Caco-2 (cell line): ENCODE data around the gene ATP8B4. TPM values are rescaled to one million over a fixed set of nuclear protein-coding genes. Genes with fewer than 3 reads are reported as not detected.

Experiments used
- BruUV-seq: library from RNA; stranded (reverse); fragments of 400-500 nt; replicated peaks from 2 replicates; lab custom pipeline; 2021; lab: Mats Ljungman, UMichigan
- CTCF ChIA-PET: fragments of 300-600 bp; sonication (Branson Sonifier 250); formaldehyde crosslinking; loops from one replicate; lab custom pipeline; 2022; ENCODE audit warnings: antibody characterized with exemption; lab: Charles Lee
- POLR2A ChIA-PET: fragments of 300-600 bp; sonication (Branson Sonifier 250); formaldehyde crosslinking; loops from one replicate; lab custom pipeline; 2022; ENCODE audit warnings: antibody characterized with exemption; lab: Charles Lee
- DNase-seq, 2 experiments: peaks; one replicate each; pipeline versions ENCODE4 v3.0.0 to v3.0.0-alpha.2; 2020 to 2022
- H3K27me3 ChIP-seq: replicated peaks from 2 replicates; pipeline ENCODE4 v1.6.0; 2011; ENCODE audit warnings: low read length; ENCODE audit not compliant: control insufficient read depth, insufficient read depth
- H3K36me3 ChIP-seq: 2 replicates; pipeline ENCODE4 v1.5.1; 2011; ENCODE audit warnings: low read length; ENCODE audit not compliant: control insufficient read depth, insufficient read depth
- H3K4me1 ChIP-seq: fragments of 250-450 bp; sonication (Bioruptor Pico); 2 replicates; pipeline ENCODE4 v1.5.1; 2020; ENCODE audit warnings: mild to moderate bottlenecking
- H3K4me3 ChIP-seq: 2 replicates; pipeline ENCODE4 v1.5.1; 2011; ENCODE audit warnings: low read depth, mild to moderate bottlenecking, control low read depth, low read length
- H3K9me3 ChIP-seq: fragments of 250-450 bp; sonication (Bioruptor Pico); 2 replicates; pipeline ENCODE4 v1.5.1; 2020; ENCODE audit warnings: mild to moderate bottlenecking, moderate library complexity
- H3K27ac Mint-ChIP-seq: one replicate; pipeline ENCODE4 v1.8.0; 2022; ENCODE audit warnings: mixed read lengths; ENCODE audit not compliant: unreplicated experiment
- H3K27me3 Mint-ChIP-seq: one replicate; pipeline ENCODE4 v1.8.0; 2022; ENCODE audit warnings: mixed read lengths; ENCODE audit not compliant: insufficient read depth, unreplicated experiment
- H3K36me3 Mint-ChIP-seq: one replicate; pipeline ENCODE4 v1.8.0; 2022; ENCODE audit warnings: mild to moderate bottlenecking, mixed read lengths; ENCODE audit not compliant: insufficient read depth, unreplicated experiment
- H3K4me1 Mint-ChIP-seq: one replicate; pipeline ENCODE4 v1.8.0; 2022; ENCODE audit warnings: low read depth, mixed read lengths; ENCODE audit not compliant: unreplicated experiment
- H3K4me3 Mint-ChIP-seq: one replicate; pipeline ENCODE4 v1.8.0; 2022; ENCODE audit warnings: mild to moderate bottlenecking, moderate library complexity, mixed read lengths; ENCODE audit not compliant: unreplicated experiment
- H3K9me3 Mint-ChIP-seq: one replicate; pipeline ENCODE4 v1.8.0; 2022; ENCODE audit warnings: mixed read lengths; ENCODE audit not compliant: unreplicated experiment
- intact Hi-C: fragments of 100-400 bp; cut with micrococcal nuclease; formaldehyde crosslinking; loops from one replicate; pipeline ENCODE4 v1.10.0; 2022; ENCODE audit not compliant: unreplicated experiment
- total RNA-seq: library from RNA; stranded (reverse); gene quantifications from 2 replicates; pipeline ENCODE4 v1.2.3, GENCODE V29; 2022
- TF ChIP-seq, protein P1 (sequence below), 2 experiments: fragments of 200-600 bp in 1 of 2; IDR thresholded peaks; 1 replicate in 1 of 2; 2 replicates in 1 of 2; pipeline versions ENCODE4 v1.5.1 to v1.8.0; 2011 to 2022; ENCODE audit warnings: antibody characterized with exemption in 1 of 2, control low read depth in 1 of 2, inconsistent platforms in 1 of 2, low read depth in 1 of 2, low read length in 1 of 2, mild to moderate bottlenecking in 1 of 2, moderate library complexity in 1 of 2; ENCODE audit not compliant: insufficient read depth in 1 of 2, severe bottlenecking in 1 of 2, unreplicated experiment in 1 of 2

Gene ATP8B4
- total RNA-seq, 1 experiment from 2014 or later: 0.57 TPM

DNA sequence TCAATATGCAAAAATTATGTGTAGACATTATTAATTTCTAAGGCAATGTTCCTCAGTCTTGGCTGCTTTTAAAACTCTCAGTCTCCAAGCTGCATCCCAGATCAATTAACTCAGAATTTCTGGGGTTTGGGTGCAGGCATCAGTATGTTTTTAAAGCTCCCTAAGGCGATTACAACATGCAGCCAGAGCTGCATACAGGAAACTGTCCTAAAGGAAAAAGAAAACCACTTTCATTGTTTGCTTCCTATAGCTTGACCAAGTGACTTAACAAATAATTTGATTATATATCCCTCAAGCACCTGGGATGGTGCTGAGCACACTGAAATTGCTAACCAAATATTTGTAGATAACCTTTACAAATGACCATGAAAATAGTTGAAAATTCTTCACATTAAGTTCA, 303.5 kb downstream of the ATP8B4 start:
- H3K4me1 Mint-ChIP-seq: no peaks in the 10 kb centered on the region
- no peaks in the 10 kb centered on the region for H3K9me3 Mint-ChIP-seq
- ChIA-PET POLR2A (no interaction called here), CTCF (no interaction called here)
- H3K36me3 ChIP-seq: no peaks in the 10 kb centered on the region
- no peaks in the 10 kb centered on the region for H3K36me3 Mint-ChIP-seq
- no peaks in the 10 kb centered on the region for H3K9me3 ChIP-seq
- H3K4me3 ChIP-seq: no peak overlapping the region
- DNase-seq: no peak
- no peaks in the 10 kb centered on the region for H3K27me3 Mint-ChIP-seq
- H3K4me3 Mint-ChIP-seq: no peak overlapping the region
- BruUV-seq: no TSS peak
- H3K27ac Mint-ChIP-seq: no peak overlapping the region
- TF ChIP-seq, protein P1, sequence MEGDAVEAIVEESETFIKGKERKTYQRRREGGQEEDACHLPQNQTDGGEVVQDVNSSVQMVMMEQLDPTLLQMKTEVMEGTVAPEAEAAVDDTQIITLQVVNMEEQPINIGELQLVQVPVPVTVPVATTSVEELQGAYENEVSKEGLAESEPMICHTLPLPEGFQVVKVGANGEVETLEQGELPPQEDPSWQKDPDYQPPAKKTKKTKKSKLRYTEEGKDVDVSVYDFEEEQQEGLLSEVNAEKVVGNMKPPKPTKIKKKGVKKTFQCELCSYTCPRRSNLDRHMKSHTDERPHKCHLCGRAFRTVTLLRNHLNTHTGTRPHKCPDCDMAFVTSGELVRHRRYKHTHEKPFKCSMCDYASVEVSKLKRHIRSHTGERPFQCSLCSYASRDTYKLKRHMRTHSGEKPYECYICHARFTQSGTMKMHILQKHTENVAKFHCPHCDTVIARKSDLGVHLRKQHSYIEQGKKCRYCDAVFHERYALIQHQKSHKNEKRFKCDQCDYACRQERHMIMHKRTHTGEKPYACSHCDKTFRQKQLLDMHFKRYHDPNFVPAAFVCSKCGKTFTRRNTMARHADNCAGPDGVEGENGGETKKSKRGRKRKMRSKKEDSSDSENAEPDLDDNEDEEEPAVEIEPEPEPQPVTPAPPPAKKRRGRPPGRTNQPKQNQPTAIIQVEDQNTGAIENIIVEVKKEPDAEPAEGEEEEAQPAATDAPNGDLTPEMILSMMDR (IDR thresholded peaks at IDR 0.05; ENCODE audit: insufficient read depth in 1 of 2, low read depth in 1 of 2, low read length in 1 of 2, severe bottlenecking in 1 of 2, unreplicated experiment in 1 of 2): no peak
- intact Hi-C loops: no loop called here
- H3K4me1 ChIP-seq: no peaks in the 10 kb centered on the region
- H3K27me3 ChIP-seq: no peaks in the 10 kb centered on the region

DNA sequence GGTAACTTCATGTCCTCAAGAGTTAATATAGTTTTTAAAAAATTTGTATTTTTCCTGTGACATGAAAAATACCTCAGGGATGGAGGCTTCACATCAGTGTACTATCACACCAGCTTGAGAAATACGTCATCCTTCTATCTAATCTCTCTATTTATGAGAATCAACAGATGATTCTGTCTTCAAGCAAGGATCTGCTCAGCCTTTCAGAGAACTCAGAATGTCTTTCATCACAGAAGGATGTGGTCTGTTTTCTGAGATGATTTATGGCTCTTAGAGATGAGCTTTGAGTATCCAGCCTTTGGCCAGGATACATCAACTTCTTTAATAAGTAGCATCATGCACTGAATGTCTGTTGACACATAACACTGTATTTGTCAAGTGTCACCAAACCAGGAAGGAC, 304.3 kb downstream of the ATP8B4 start:
- ChIA-PET POLR2A (no interaction called here), CTCF (no interaction called here)
- H3K4me3 Mint-ChIP-seq: no peak overlapping the region
- H3K9me3 Mint-ChIP-seq: no peaks in the 10 kb centered on the region
- H3K27me3 ChIP-seq: no peaks in the 10 kb centered on the region
- no peaks in the 10 kb centered on the region for H3K9me3 ChIP-seq
- H3K27me3 Mint-ChIP-seq: no peaks in the 10 kb centered on the region
- TF ChIP-seq, protein P1 (IDR thresholded peaks at IDR 0.05; ENCODE audit: insufficient read depth in 1 of 2, low read depth in 1 of 2, low read length in 1 of 2, severe bottlenecking in 1 of 2, unreplicated experiment in 1 of 2): no peak
- BruUV-seq: no TSS peak
- H3K27ac Mint-ChIP-seq: no peak overlapping the region
- H3K36me3 ChIP-seq: no peaks in the 10 kb centered on the region
- intact Hi-C loops: no loop called here
- H3K4me3 ChIP-seq: no peak overlapping the region
- no peaks in the 10 kb centered on the region for H3K4me1 ChIP-seq
- no peaks in the 10 kb centered on the region for H3K4me1 Mint-ChIP-seq
- H3K36me3 Mint-ChIP-seq: no peaks in the 10 kb centered on the region
- no peak for DNase-seq

DNA sequence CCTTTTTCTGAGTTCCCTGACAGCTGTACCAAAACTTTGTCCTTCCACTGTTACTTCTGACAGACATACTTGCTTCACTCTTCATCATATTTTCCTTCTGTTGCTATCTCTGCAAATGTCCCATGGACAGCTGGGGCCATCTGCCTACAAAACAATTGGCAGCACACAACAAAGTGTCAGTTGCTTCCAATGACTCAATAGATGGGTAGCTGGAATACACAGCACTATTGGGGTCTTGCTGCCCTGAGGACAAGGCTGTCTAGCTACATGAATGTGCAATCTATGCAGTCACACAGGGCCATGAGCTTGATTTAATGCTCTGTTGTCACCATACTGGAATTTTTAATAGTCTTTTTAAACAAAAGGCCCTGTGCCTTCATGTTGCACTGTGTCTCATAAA, 305.4 kb downstream of the ATP8B4 start:
- CTCF ChIA-PET: no interaction called here
- no peaks in the 10 kb centered on the region for H3K27me3 Mint-ChIP-seq

More for the DNA sequence above, 305.4 kb downstream of the ATP8B4 start:
- no TSS peak for BruUV-seq
- intact Hi-C loops: no loop called here
- POLR2A ChIA-PET: no interaction called here
- TF ChIP-seq, protein P1 (IDR thresholded peaks at IDR 0.05; ENCODE audit: insufficient read depth in 1 of 2, low read depth in 1 of 2, low read length in 1 of 2, severe bottlenecking in 1 of 2, unreplicated experiment in 1 of 2): no peak
- H3K36me3 Mint-ChIP-seq: no peaks in the 10 kb centered on the region
- no peak overlapping the region for H3K4me3 ChIP-seq
- H3K9me3 Mint-ChIP-seq: no peaks in the 10 kb centered on the region
- no peak for DNase-seq
- H3K27ac Mint-ChIP-seq: no peak overlapping the region
- no peaks in the 10 kb centered on the region for H3K4me1 Mint-ChIP-seq
- H3K27me3 ChIP-seq: no peaks in the 10 kb centered on the region
- no peaks in the 10 kb centered on the region for H3K4me1 ChIP-seq
- no peaks in the 10 kb centered on the region for H3K36me3 ChIP-seq
- H3K9me3 ChIP-seq: no peaks in the 10 kb centered on the region
- no peak overlapping the region for H3K4me3 Mint-ChIP-seq
